Activated T-helper 1 cell treated with anti-CD3 and anti-CD28 coated beads, Interleukin-2, amount 50 U/mL, for 16 hours (primary cell): ENCODE measurements around the gene NIFK.
"Not testable (repeated sequence)": the region's sequence is repeated elsewhere in the genome, so short reads cannot be mapped to it uniquely, and the experiment has no call there.

ENCODE experiments used
- DNase-seq, 2 donors: peaks; one replicate each; pipeline ENCODE4 v3.0.0-alpha.2; 2020; ENCODE audit warnings: low read depth in 1 of 2, low spot score in 1 of 2

NIFK gene

GRCh38 chr2:121695171-121695451 is 41.6 kb downstream of the NIFK start:
- no peak for DNase-seq

- DNase-seq = no peak
These were observed 42.1 kb downstream of the NIFK start for GRCh38 chr2:121694398-121695170.

DNA sequence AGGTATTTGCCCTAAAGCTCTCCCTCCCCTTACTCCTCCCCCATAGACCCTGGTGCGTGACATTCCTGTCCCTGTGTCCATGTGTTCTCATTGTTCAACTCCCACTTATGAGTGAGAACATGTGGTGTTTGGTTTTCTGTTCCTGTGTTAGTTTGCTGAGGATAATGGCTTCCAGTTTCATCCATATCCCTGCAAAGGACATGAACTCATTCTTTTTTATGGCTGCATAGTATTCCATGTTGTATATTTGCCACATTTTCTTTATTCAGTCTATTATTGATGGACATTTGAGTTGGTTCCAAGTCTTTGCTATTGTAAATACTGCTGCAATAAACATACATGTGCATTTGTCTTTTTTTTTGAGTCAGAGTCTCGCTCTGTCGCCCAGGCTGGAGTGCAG is 46.1 kb downstream of the NIFK start:
- not testable (repeated sequence) for DNase-seq

- DNase-seq = no peak
These were observed 46.6 kb downstream of the NIFK start for GRCh38 chr2:121690095-121690494.

DNA sequence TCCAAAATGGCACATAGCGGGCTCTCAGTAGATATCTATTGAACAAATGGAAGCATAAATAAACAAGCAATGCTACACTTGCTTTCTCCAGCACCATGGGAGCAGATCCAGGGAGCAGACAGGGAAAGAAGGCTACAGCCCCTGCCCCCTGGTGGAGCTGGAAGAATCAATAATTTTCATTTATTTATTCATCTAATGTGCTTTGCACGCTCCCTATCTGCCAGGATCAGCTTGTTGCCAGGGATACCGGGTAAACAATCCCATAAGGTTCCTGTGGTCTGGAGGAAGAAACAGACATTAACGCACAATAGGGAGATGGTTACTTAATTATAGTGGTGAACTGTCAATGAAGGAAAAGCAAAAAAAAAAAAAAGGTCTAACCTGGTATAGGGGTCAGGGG is 47.3 kb downstream of the NIFK start:
- no peak for DNase-seq

GRCh38 chr2:121688820-121689219 is 47.9 kb downstream of the NIFK start:
- DNase-seq = no peak

DNA sequence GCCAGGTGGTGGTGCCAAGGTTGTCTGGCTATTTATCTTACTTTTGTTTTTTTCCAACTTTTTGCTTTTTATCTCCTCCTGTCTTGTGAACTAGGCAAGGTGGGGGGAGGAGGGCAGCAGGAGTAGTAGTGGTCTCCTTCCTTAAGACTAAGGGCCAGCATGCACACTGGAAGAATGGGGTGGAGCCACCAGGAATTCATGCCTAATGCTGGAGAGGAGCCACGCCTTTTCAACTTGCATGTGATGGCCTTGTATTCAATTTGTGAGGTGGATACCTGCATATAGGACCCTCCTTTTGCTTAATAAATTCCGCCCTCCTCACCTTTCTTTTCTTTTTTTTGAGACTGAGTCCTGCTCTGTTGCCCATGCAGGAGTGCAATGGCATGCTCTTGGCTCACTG is 49.8 kb downstream of the NIFK start:
- DNase-seq = no peak

DNA sequence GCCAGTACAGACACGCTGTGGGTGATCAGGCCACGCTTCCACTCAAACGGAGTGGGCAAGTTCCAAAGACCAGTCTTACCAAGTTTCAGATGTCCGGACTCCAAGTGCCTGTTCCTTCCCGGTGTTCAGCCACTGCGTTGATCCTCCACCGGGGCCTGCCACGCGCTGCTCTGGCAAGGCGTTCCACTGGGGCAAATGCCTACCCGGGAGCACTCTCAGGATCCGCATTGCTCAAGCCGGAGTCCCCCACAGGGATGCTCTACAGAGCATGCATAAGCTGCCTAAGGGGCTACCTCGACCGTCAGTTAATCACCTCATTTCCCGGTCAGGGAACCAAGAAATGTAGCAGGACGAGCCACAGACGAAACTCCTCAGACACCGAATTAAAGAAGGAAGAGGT is 50.5 kb downstream of the NIFK start:
- no peak for DNase-seq

GRCh38 chr2:121682396-121683298 is 54.0 kb downstream of the NIFK start:
- DNase-seq = no peak

DNA sequence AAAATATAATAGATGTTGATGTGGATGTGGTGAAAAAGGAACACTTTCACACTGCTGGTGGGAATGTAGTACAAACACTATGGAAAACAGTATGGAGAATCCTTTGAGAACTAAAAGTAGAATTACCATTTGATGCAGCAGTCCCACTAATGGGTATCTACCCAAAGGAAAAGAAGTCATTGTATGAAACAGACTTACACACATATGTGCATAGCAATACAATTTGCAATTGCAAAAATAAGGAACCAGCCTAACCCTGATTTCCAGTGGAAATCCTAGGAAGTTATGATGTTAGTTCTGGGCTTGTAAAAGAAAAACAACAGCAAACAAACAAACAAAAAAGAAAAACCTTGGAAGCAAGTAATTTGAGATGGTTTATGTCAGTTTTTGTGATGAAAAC is 58.8 kb downstream of the NIFK start:
- no peak for DNase-seq
